ENCODE measurements around the gene IL23A.

Gene IL23A

GRCh38 chr12:56362130-56363059 lies 23.7 kb downstream of the IL23A start, which contains the start of gene APOF:
TSS of gene APOF (minus strand) at chr12:56362857. CDS start at chr12:56362745, 112 bp downstream.
- no peak for DNase-seq

GRCh38 chr12:56366948-56367347 lies 28.3 kb downstream of the IL23A start:
- DNase-seq: no peak

GRCh38 chr12:56373515-56373914 lies 34.8 kb downstream of the IL23A start:
- DNase-seq: no peak

- DNase-seq: no peak
Measured at GRCh38 chr12:56374726-56375597, 36.3 kb downstream of the IL23A start.

GRCh38 chr12:56375598-56376434 lies 37.1 kb downstream of the IL23A start:
- DNase-seq: no peak

- no peak for DNase-seq
Measured at GRCh38 chr12:56377310-56377988, 38.8 kb downstream of the IL23A start.

GRCh38 chr12:56377989-56378316 lies 39.3 kb downstream of the IL23A start:
- no peak for DNase-seq

- DNase-seq: no peak
Measured at GRCh38 chr12:56382611-56383010, 43.9 kb downstream of the IL23A start.

- DNase-seq: no peak
Measured at GRCh38 chr12:56385873-56386272, 47.2 kb downstream of the IL23A start.

- no peak for DNase-seq
Measured at GRCh38 chr12:56387152-56387736, 48.6 kb downstream of the IL23A start.

GRCh38 chr12:56389412-56389811 lies 50.7 kb downstream of the IL23A start:
- no peak for DNase-seq
